KBM-7 (cell line): ENCODE results near the gene NCR2.
A peak's percentile ranks its signal among the peaks of the same experiment; 100 is the strongest.

Experiments
- DNase-seq: peaks from one replicate; pipeline ENCODE4 v3.0.0-alpha.2; 2015
- in situ Hi-C: fragments of 300-500 bp; cut with MboI; formaldehyde crosslinking; loops from 2 replicates; pipeline ENCODE4 v1.14.3; 2020; ENCODE audit warnings: low sequenced_read_pairs, low pct_unique_long_range_greater_than_20kb, mixed read lengths

The NCR2 gene

DNA sequence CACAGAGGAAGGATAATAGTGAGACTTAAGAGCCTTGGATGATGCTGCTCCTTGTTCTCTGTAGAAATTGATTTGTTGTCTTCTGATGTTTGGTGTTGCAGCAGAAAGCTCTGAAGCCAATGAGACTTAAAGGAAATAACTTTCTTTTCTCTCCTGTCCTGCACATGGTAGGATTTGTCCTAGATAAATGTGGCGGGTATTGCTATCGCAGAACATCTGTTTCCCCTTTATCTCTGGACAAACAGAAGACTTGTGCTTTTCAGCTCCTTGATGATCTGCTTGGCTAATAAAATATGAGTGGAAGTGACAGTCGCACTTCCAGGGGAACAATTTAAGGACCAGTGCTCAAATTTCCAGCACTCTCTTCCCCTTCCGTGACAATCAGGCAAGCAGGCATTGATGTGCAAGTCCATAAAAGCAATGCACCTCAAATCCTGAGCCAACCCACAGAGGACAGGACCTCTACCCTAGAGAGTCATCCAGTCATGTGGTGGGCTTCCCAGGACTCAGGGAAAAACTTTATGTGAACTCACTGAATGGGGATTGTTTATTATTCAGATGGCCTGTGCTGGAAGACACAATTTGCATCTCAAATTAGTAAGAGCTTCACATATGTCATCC is 9.9 kb upstream of the NCR2 start:
- peak; percentile 42 for DNase-seq
- in situ Hi-C loops: no loop called here

DNA sequence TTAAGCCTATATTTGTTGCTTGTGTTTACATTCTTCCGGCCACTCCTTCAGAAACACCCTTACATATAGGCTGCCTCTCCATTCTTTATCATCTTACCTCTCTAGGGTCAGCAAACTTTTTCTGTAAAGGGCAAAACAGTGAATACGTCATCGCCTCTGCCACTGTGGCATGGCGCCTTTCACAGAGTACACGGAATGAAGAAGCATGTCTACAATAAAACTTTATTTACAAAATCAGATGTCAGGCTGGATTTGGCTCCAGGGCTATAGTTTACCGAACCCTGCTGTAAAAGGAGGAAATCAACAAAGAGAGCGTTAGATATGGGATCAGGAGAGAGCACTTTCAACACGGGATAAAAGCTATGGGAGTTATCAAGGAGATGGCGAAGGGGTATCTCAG is 9.3 kb upstream of the NCR2 start:
- in situ Hi-C loops: no loop called here
- no peak for DNase-seq

DNA sequence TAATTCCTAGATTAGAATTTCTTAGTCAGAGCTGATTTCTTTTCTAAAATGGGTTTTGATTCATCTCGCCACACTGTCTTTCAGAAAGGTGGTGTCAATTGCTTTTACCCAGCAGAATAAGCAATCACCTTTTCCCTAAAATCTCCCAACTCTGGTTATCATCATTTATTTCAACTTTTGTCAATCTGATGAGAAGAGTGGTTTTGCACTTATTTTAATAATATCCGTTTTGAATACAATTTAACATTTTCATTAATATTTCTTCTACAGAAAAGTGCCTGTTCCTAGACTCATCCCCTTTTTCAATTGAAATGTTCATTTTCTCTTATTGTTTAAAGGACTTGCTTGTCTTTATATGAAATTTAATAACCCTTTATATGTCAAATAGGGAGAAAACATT is 8.2 kb upstream of the NCR2 start:
- in situ Hi-C loops: no loop called here

DNA sequence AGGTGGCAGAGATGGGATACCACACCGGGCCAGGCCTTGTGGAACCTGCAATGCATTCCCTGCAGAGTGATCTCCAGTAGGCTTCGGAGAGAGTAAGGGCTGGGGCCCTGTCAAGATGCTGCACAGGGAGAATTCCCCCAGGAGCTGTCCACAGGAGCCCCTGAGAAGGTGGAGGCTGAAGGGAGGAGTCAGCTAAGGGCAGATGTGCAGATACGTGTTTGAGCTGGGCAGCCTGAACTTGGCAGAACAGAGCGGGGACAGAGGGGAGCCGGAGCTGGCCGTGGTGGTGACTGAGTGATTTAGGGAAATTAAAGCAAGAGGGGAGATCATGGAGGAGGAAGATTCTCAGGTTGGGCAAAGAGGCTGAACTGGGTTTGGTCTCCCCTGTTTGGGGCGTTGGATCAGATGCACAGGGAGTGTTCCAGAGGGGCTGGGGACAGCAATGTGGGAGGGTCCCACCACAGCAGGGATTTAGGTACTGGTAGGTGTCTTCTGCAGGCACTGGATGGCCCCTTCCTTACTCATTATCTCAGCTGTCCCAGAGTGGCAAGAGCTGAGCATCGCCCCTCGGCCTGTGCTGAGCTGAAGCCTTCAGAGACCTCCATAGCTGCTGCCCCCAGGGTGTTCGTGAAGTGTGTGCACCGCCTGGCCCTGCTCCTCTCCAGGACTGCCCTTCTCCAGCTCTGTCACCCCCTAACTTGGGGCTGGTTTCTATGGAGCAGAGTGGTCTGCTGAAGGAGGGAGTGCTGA is 3.8 kb upstream of the NCR2 start:
- in situ Hi-C loops: no loop called here
- no peak for DNase-seq

More for the DNA sequence above, 8.2 kb upstream of the NCR2 start:
- no peak for DNase-seq

DNA sequence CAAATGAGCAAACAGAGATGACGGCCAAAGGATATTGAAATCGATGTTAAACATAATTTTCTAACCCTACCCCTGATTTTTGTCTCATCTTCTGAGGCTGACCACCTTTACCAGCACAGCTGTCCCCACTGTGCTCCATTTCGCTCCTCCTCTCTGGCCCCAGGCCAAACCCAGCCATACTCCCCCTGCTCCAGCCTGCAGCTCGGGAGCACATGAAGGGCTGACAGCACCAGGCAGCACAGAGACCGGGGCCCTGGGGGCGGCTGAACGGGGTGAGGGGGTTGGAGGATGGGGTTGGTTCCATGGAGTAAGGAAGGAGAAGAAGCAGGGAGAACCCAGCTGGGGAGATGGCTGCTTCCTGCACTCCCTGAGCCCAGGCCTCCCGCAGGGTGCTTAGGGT is 3.2 kb upstream of the NCR2 start:
- in situ Hi-C loops: no loop called here
- DNase-seq: no peak

DNA sequence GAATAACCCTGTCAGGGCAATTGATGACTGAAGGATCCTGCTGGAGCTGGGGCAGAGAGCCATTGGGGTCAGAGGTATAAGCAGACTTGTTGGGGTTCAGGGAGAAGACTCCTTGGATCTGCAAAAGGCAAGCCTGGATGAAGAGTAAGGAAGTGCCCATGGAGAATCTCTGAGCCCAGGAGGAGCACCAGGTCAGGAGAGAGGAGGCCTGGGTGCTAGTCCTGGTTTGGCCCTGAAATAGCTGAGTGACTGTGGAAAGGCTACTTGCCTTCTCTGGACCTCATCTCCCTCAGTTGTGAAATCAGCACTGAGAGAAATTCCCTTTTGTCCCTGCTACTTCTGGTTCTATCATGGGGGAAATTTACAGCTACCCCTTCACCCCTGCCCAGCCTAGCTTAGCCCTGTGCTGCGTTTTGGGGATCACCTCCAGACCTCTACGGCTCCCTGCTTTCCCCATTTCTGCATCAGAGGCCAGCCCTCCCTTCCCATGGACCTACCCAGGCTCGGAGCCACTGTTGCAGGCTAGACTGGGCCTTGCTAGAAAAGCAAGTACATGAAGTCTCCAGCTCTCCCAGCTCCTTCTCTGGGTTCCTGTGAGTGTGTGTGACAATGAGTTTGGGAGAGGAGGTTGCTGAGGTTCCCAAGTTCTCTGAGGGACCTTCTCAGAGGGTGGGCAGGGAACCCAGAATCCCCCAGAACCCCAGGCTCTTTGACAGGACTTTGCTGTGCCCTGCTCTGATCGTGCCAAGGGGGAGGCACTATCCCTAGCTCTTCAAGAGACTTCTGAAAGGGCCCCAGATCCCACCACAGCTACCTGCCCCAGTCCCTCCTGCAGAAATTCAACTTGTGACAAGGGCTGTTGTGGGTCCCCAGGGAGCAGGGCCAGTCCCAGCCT is 2.3 kb upstream of the NCR2 start:
- no peak for DNase-seq
- in situ Hi-C loops: no loop called here

DNA sequence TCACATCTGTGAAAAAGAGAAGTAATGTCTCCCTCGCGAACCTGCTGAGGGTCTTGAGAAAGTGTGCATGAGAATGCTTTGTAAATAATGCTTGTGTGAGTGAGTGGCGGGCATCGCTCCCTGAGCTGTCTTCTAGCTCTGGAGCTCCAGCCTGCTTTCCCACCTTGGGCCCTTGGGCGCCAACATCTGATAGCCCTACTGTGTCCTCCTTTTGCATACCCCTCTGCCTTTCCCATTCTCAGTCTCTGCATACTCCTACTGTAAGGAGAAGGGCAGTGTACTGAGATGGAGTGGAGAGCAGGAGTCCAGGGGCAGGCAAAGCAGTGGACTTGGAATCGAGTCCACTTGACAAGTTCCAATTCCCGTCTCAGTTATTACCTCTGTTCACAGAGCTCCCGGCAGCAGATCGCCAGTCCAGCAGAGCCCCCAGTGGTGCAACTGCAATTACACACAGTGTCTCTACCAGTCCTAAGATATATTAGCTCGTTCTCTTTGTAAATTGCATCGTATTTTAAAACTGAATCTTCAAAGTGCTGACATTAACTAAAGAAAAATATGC is 847 bp upstream of the NCR2 start:
- no peak for DNase-seq
- in situ Hi-C loops: no loop called here

DNA sequence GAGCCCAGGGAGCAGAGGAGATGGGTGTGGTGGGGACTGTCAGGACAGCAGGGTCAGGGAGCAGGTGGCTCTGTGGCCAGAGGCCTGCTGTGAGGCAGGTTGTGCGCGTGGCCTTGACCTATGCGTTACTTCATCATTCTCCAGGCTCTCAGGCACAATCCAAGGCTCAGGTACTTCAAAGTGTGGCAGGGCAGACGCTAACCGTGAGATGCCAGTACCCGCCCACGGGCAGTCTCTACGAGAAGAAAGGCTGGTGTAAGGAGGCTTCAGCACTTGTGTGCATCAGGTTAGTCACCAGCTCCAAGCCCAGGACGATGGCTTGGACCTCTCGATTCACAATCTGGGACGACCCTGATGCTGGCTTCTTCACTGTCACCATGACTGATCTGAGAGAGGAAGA is 535 bp downstream of the NCR2 start:
- in situ Hi-C loops: no loop called here
- DNase-seq: no peak

DNA sequence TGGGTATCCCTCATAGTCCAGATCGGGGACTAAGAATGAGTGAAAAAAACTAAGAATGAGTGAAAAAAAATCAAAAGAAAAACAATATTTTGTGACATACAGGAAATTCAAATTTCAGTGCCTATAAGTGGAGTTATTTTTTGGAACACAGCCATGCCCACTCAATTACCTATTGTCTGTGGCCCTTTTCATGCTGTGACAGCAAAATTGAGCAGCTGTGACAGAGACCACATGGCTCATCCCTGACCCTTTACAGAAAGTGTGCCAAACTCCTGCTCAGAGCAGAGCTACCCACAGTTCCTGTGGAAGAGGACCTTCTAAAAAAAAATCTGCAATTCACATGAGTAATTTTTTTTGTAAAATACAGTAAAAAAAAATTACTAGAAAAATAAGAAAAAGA is 1.4 kb downstream of the NCR2 start:
- no peak for DNase-seq
- in situ Hi-C loops: no loop called here

DNA sequence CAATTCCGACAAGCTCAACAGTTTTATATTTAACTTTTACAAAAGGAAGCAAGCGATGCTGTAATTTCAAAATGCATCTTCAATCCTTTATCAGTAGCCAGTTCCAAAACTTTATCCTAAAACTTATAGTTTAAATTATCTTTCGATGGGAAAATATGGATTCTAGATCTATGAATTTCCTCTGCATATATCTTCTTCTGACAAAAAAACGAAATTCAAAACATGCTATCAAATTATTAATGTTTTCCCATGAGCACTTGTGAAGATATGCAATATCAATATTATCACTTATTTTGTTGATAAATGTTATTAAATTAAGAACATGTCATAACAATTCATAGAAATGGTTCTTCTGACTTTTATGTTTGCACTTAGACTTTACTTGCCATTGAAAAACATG is 2.3 kb downstream of the NCR2 start:
- in situ Hi-C loops: no loop called here
- no peak for DNase-seq

DNA sequence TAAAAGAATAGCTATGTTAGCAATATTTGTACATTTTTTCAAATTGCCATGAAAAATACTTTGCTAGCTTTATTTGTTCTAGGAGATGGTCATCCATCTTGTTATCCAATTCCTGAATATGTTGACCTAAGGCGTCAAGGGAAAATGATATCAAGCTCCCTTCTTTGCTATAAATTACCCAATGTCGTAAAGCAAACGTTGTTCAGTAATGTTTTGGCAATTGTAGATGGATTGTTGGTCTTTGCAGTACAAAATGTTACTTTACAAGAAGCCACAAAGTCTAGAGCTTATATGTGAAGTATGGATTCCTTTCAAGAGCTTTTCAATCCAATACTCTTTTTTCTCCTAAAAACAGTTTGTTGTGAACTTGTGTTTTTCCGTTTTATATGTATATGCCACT is 3.3 kb downstream of the NCR2 start:
- DNase-seq: no peak
- in situ Hi-C loops: no loop called here

DNA sequence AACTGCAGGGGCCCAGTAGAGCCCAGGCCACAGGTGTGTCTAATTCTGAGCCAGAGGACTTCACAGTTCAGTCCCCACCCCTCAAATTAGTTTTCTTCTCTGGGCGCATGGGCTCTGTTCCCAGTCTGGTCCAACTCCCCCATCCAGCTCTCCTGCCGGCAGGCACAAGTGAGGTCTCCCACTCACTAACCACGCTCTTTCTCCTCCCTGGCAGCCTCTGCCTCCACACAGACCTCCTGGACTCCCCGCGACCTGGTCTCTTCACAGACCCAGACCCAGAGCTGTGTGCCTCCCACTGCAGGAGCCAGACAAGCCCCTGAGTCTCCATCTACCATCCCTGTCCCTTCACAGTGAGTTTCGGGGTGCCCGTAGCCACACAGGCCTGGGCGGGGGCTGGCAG is 6.2 kb downstream of the NCR2 start:
- in situ Hi-C loops: no loop called here
- DNase-seq: no peak

DNA sequence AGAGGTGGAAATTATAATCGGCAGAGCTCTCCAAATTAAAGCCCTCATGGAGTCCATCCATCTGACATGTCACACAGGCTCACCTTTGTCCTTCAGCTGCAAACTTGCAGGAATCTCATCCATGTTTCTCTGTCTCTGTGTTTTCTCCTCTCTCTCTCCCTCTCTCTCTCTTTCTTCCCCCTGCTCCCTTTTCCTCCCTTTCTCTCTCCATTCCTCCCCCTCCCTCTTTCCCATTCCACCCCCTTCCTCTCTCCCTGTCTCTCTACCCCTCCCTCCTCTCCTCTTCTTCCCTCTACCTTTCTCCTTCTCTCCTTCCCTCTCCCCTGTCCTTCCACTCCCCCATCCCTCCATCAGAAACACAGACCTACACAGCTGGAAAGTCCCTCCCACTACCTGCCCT is 6.8 kb downstream of the NCR2 start:
- in situ Hi-C loops: no loop called here
- DNase-seq: no peak

DNA sequence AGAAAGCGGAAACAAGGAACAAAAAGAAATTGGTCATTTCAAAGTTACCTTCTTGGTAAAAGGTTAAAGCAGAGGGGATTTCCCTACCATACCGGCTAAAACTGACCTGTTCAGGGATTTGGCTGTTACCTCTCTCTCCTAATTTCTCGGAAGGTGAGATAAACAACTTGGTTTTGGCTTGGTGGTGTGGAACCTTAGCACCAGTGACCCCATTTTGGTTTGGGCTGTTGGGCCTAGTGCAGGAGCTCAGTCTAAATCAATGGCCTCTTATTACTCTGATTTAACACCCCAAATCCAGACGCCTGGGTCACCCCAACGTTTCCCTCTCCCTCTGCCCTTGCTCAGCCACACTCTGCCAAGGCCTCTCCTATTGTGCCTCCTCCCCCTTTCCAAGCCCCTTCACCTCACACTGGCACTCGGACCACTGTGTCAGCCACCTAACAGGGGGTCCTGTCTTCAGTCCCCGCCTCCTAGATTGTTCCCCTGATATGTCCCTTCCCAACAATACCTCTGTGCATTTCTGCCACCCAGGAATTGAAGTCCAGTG is 8.3 kb downstream of the NCR2 start:
- in situ Hi-C loops: no loop called here
- no peak for DNase-seq

DNA sequence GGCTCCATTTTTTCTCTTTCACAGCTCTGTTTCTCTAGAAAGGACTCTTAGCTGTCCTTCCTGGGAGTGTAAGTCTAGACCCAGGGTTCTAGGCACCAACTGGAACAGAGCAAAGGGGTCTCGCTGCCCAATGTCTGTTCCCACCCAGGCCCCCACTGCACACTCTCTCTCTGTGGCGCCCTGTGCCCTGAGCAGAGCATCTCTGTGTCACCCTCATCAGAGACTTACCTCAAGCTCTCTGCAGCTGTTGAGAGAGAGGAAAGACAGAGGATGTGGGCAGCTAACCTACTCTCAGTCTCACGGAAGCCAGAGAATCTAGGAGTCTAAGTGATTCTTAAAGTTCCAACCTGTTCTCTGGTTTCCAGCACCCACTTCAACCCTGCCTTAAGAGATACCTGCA is 9.5 kb downstream of the NCR2 start:
- in situ Hi-C loops: no loop called here
- DNase-seq: no peak

DNA sequence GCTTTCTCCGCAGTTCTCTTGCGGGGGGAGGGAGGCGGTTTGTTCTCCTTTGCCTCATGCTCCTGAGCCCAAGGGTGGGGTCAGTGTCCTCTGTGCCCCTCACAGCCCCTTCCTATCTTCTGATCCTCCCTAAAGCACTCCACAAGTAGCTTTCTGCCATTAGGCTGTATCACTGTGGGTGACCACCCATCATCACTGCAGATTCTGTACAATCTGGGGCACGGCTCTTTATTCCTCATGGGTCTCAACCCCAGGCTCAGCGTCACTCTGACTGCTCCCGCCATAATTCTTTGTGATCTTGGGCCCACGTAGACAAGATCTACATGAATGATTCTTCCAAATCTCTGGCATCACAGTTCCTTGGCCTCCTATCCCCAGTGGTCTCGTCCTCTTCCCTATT is 10.5 kb downstream of the NCR2 start:
- DNase-seq: no peak
- in situ Hi-C loops: no loop called here

DNA sequence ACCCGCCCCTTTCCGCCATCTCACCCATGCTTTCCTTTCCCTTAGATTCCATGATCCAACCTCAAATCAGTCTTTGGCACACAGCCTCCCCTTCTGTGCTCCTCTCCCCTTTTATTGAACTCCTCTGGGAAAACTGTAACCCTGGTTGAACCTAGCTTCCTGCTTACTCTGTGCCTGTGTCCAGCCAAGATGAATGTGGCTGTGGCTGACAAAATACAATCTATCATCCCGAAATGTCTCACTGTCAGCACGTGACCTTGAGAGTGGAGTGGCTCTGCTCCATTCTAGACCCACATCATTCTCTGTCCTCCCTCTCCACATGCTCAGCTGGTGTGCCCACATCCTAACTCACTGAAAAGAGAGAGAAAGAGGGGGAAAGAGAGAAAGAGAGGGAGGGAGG is 11.0 kb downstream of the NCR2 start:
- no peak for DNase-seq
- in situ Hi-C loops: no loop called here

DNA sequence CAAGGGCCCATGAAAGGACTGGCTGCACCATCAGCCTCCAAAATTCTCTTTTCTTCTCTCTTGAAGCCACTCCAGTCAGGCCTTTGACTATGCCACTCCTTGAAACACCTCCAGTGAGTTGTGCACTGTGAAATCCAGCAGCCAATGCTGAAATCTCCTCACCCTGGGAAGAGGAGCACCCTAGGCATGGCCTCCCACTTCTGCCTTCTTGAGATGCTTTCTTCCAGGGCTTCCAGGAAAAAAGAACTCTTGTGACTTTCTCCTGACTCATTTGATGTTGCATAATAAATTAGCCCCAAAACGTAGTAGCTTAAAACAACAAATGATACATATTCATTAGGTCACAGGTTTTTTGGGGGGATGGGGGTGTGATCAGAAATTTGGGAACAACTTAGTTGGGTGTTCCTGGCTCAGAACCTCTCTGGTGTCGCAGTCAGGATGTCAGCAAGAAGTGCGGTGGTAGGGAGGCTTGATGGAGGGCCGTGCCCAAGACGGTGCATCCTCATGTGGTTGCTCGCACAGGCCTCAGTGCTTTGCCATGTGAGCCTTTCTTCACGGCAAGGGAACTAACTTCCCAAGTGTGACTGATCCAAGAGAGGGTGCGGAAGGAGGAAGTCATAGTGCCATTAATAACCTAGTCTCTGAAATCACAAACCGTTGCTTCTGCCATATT is 12.1 kb downstream of the NCR2 start:
- in situ Hi-C loops: no loop called here
- DNase-seq: no peak

DNA sequence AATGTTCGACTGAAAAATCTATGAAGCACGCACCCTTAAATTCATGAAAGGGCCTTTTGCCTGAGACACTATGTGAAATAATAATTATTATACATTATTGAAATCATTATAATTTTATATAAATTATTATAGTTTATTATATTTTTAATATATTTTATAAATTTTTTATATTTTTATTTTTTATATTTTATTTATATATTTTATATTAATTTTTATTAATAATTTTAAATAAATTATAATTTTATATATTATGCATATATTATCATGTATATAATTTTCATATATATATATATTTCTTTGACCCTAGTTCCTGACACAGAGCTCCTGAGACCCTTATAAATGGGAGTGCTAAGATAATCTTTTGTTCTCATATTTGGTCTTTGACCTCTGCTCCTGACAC is 13.5 kb downstream of the NCR2 start:
- in situ Hi-C loops: no loop called here
- no peak for DNase-seq
